Measurements from ENCODE around the gene ARFGEF3.
A peak's percentile ranks its signal among the peaks of the same experiment; 100 is the strongest.
"Not testable (repeated sequence)": the region's sequence is repeated elsewhere in the genome, so short reads cannot be mapped to it uniquely, and the experiment has no call there.

The ARFGEF3 gene

DNA sequence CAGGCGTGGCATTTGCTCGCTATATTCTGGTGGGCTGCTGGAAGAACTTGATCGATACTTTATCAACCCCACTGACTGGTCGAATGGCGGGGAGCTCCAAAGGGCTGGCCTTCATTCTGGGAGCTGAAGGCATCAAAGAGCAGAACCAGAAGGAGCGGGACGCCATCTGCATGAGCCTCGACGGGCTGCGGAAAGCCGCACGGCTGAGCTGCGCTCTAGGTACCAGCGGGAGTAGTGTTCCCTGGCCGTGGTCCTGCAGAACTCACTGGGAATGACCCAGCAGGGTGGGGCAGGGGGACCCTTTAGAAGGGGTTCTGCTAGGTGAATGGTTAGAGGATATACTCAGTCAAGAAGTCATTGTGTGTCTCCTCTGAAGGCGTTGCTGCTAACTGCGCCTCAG lies 125.0 kb downstream of the ARFGEF3 start:
- DNase-seq, result no peak

DNA sequence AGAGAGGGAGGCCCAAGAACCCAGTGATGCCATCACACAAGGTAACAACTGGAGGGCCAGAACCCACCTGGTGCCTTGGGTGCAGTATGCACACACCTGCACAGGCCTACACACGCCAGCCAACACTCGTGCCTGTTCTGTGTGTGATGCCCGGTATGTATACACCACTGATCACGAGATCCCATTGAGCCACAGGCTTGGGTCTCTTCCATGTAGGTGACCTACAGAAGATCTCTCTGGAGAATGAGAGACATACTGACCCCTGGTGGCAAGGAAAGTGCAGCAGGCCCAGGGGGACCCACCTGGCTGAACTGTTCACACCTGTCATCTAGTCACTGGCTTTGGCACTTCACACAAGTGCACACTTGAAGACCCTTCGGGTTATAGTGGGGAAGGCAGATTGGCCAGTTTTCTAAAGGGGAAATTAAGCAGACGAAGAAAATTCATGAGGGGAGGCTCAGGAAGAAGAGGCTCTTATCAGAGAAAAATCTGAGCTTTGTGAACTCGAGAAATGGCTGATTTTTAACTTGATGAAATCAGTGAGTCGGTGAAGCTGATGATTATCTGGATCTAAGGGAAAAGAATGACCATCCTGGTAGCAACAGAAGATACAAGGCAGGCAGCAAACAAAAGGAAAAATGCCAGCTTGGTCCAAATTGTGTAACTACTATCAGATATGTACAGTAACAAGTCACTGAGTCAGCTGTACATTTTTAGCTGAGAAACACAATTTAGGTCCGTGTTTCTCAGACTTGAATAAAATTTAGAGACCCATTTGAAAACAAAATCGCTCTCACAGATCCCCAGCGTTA lies 125.6 kb downstream of the ARFGEF3 start:
- DNase-seq, result peak in 1 of 2 experiments; percentile 11

DNA sequence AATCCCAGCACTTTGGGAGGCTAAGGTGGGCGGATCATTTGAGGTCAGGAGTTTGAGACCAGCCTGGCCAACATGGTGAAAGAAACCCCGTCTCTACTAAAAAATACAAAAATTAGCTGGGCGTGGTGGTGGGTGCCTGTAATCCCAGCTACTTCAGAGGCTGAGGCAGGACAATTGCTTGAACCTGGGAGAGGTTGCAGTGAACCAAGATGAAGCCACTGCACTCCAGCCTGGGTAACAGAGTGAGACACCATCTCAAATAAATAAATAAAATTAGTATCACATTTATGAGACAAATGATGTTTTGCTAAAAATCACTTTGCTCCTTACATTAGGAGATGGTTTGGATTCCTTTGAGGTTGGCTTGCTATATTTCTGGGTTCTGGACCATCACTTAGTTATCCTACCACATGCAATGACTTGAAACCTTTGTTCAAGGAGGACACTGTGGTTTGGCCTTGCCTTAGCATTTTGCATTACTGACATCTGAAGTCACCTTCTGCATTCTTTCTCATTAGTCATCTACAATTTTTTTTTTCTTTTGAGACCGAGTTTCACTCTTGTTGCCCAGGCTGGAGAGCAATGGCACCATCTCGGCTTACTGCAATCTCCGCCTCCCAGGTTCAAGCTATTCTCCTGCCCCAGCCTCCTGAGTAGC lies 126.8 kb downstream of the ARFGEF3 start:
- not testable (repeated sequence) for DNase-seq

DNA sequence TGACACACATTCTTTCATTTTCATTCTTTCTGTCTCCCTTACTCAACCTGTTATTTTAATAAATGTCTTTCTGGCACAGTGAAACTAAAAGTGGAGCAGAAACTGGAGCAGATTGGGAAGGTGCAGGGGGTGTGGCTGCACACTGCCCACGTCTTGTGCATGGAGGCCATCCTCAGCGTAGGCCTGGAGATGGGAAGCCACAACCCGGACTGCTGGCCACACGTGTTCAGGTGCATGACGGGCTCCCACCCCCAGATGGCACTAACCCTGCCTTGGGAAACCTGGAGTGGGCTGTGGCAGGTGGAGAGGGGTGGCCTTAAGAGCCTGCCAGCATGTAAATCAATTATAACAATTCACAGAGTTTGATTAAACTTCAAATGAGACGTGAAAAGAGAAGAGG lies 128.0 kb downstream of the ARFGEF3 start:
- no peak for DNase-seq

DNA sequence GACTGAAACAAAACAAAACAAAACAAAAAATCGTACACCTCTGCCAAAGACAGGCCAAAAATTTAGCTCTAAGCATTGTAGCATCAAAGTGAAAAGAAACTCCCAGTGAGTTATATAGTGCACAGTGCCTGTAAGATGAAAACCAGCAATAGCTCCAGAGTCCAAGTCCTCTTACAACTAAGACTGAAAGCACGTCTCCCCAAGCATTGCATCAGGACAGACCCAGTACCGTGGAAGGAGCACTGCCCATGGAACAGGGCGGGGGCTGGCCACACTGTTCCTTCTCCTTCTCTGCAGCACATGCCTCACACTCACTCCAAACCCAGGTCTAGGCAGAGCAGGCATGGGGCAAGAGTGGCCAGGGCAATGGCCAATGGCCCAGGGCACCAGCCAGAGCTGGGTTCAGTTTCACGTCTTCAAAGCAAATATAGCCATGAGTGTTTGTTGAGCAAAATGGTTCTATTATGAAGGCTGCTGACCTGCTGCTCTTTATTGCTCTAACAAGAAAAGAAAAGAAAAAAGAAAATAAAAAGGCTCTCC lies 128.8 kb downstream of the ARFGEF3 start:
- DNase-seq, result no peak

DNA sequence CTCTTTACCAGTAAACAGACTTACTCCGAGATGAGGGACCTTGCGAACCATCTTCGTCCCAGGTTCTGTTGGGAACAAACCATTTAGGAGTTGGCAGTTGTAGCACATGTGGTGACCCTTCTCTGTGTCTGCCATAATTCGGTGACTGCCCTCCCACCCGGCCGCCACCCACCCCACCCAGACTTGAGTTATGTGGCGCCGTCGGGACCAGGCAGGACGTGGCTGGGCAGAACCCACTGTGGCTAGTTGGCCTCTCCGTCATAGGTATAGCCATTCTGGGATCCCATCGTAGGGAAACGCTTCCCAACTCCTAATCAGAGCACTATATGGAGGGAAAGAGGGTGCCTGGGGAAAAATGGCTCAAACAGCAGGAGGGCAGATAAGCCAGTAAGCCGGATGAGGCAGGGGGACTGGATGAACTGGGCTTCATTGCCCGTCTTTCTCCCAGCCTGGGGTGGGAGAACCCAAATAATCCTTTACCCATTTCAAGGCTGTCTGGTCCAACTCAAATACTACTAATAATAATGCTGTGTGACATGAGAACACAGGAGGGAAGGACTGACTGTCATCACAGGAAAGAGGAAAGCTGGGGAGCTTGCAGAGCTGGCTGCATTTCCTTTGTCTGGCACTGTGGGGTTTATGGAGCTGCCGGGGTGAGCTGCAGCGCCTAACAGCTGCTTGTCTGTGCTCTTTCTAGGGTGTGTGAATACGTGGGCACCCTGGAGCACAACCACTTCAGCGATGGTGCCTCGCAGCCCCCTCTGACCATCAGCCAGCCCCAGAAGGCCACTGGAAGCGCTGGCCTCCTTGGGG lies 129.5 kb downstream of the ARFGEF3 start:
- no peak for DNase-seq

DNA sequence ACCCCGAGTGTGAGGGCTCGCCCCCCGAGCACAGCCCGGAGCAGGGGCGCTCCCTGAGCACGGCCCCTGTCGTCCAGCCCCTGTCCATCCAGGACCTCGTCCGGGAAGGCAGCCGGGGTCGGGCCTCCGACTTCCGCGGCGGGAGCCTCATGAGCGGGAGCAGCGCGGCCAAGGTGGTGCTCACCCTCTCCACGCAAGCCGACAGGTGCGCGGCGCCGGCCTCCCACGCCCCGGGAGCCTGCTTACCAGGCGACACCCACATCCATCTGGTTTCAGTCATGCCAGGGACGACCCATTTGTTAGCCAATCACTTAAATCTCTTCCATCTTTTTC lies 130.1 kb downstream of the ARFGEF3 start:
- no peak for DNase-seq

DNA sequence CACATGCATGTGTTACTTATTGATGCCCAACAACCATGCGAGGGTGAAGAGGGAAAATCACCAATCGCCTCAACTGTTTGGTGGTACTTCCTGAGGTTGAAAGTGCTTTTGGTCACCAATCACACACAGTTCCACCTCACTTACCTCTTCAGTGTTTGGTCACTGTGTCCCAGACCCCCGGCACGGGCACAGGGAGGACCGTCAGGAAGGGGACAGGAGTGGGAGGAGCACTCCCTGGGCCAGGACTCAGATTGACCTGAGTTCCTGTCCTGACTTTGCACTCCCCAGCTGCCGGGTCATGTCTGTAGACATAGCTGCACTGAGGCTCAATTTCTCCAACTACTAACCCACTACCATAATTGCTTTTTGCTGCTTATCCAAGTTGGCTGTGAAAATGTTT lies 130.7 kb downstream of the ARFGEF3 start:
- no peak for DNase-seq

DNA sequence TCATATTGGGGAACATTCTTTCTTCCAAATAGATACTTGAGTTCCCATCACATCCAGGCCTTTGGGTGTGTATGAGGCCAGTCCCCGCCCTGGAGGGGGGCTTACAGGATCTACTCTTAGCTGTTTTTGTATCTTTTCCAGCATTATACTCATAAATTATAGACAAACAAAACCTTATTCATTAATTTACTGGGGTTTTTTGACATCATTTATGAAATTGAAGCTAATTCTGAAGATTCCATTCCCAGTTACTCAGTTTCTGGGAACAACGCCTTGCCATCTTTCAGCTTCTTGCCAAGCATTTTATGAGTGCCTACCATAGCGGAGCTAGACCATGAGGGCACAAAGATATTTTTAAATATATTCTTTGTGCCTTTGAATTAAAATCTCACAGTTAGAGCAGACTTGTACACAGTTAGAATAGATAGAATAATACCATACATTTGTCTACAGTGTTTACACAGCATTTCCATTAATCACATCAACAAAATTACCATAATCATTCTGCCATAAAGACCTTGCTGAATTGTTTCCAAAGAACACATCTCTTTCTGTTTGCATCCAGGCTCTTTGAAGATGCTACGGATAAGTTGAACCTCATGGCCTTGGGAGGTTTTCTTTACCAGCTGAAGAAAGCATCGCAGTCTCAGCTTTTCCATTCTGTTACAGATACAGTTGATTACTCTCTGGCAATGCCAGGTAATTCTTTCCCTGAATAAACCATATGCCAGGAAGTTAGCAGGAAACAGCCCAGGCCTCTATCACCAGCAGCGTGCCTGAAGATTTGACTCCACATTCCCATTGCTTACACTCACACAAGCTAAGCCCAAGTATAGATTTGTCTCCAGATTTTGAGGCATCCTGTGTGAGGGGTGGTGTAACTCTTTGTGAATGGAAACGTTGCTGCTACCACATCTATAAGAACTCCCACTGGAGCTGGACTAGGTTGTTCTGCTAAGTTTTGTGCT lies 132.0 kb downstream of the ARFGEF3 start:
- DNase-seq, result no peak

DNA sequence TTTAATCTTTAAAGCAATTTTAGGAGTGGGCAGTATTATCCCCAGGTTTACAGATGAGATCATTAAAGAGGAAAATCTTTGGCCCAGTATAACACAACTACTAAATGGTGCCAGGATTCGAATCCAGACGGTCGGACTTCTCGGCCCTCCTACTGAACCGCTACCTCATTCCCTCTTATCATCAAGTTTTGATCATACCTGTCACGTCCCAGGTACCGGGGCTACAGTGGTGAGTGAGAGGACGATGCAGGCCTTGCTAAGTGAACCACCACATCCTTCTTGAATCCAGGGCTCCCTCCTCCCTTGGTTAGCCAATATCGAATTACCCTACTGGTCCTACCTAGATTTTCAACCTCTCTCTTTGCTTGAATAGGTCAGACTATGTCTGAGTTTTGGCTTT lies 134.6 kb downstream of the ARFGEF3 start:
- no peak for DNase-seq

DNA sequence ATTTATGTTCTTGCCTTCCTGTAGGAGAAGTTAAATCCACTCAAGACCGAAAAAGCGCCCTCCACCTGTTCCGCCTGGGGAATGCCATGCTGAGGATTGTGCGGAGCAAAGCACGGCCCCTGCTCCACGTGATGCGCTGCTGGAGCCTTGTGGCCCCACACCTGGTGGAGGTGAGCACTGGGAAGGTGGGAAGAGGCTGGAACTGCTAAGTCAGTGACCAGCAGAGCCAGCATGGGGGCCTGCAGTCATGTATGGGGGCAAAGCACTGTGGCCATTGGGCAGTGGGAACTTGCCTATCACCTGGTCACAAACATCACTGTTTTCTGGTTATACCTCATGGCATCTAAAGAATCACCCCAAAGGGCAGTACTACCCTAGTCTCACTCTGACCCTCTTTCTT lies 135.0 kb downstream of the ARFGEF3 start:
- DNase-seq, result no peak

DNA sequence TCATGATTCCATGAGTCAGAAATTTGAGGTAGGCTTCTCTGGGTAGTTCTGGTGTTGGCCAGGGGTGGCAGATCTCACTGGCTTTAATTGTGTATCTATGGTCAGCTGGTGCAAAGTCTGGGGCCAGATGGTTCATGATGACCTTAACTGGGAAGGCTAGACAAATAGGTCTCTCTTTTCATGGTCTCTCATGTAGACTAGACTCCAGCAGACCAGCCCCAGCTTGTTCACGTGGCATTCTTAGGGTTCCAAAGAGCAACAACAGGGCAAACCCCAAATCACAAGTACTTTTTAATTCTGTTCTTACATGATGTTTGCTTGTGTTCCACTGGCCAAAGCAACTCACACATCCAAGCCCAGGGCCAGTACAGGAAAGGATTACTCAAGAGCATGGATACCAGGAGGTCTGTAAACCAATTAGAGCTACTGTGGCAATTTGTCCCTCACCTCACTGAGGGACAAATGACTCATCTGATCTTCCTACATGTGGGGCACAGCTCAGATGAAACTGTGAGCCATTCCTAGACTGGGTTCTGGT lies 136.1 kb downstream of the ARFGEF3 start:
- no peak for DNase-seq

DNA sequence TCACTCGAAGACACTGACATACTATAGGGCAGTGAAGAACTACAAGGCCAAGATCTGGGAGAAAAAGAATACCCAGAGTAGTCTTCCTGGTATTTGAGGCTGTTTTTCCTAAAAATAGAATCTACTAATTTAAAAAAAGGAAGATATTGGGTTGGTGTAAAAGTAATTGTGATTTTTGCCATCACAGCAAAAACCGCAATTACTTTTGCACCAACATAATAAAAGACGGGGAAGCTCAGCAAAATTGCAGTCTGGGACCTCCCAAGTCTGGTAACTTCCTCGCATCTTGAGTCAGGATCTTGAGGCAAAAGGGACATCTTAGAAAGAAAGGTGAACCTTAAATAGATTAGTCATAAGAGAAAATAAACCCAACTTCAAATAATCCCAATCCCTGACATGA lies 138.7 kb downstream of the ARFGEF3 start:
- DNase-seq, result no peak

DNA sequence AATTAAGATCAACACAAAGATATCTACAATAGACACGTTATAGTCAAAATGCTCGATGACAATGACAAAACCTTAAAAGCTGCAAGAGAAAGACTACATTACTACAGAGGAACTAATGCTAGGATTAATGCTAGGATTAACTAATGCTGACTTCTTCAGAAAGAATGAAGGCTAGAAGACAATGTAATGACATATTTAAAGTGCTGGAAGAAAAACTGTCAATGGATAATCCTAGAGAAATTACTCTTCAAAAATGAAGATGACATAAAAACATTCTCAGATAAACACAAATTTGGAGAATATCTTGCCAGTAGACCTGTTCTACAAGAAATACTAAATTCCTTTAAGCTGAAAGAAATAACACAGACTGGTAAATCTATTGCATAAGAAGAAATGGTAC lies 140.8 kb downstream of the ARFGEF3 start:
- DNase-seq, result no peak

DNA sequence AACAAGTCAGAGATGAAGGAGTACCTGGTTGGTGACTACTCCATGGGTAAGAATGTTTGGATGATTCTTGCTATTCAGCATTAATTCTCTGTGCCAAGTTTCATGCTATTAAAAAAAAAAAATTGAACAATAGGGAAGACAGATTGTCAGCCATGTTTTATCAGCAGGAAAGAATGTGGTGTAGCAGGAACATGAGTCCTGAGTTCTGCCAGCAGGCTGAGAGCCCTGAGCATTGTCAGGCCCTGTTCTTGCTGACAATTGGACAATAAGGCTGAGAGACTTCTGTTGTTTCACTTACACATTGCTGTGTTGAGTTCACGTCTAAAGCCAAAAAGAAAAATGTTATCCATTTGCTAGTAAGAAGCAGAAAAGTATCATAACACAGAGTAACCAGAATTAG lies 145.6 kb downstream of the ARFGEF3 start:
- DNase-seq, result peak in 1 of 2 experiments; percentile 15

DNA sequence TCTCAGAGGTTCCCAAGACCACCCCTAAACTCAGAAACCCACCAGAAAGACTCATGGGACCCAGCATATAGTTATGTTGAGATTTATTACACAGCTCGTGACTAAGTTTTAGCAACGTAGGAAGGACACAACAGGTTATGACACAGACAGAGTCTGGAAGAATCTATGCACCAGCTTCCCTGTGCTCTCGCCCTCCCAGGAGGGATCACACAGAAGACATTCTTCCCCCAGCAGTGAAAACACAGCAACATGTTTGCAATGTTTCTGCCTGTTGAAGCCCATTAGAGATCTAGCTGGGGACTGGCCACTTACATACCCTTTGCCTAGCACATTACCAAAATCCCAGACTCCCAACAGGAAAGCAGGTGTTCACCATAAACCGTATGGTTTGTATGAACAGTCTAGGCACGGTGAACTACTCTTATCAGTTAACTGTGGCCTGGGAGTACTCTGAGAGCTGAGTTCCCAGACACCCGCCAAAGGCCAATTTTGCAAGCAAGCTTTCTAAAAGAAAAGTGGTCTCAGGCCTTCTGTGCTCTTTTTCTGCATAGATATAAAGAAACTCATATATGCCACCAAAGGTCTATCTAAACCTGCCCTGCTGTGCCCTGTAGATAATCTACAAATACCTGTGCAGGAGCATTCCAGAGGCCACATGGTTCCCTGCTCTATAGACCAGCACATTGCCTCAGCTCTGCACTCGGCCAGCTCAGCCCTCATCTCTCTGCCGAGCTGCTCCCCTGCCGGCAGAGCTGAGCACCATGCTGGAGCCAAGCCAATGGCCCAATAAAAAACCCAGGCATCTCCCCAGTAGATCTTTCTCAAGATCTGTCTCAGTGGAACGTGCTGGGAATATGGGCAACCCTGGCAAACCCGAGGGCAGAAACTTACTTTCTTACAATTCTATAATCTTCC lies 146.3 kb downstream of the ARFGEF3 start:
- DNase-seq, result peak in 1 of 2 experiments; percentile 40

DNA sequence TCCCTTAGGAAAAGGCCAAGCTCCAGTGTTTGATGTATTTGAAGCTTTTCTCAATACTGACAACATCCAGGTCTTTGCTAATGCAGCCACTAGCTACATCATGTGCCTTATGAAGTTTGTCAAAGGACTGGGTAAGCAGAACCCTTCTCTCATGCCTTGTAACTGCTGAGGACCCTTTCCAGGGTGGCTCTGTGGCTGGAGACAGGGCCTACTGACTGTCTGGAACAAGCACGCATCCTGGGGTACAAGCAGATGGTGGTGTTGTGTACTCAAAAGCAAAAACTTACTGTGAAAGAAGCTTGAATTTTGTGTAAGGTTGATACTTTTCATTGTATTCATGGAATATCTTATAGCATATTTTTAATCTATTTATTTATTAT lies 147.0 kb downstream of the ARFGEF3 start:
- no peak for DNase-seq

DNA sequence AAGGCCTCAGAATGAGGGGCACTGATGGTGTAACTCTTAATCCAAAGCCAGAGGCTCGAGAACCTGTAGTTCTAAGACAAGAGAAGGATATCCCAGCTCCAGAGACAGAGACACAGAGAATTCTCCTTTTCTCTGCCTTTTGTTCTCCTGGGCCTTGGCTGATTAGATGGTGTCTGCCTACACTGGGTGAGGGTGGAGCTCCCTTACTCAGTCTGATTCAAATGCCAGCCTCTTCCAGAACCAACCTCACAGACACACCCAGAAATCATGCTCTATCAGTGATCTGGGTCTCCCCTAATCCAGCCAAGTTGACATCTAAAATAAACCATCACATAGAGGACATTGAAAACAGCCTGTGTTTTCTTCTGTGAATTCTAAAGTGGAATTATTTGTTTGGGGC lies 148.0 kb downstream of the ARFGEF3 start:
- no peak for DNase-seq

DNA sequence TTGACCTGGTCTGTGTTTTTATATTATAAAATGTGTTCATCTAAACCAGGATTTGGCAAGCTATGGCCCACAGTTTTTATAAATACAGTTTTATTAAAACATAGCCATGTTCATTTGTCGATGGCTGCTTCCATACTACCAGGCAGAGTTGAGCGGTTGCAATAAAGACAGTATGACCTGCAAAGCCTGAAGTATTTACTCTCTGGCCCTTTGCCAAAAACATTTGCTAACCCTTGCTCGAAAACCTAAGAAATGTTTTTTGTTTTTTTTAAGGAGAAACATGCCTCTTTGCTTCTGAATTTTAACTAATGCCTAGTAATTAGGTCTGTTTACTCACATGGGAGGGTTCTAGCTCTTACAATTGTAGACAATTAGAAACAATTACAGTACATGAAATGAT lies 148.6 kb downstream of the ARFGEF3 start:
- no peak for DNase-seq

DNA sequence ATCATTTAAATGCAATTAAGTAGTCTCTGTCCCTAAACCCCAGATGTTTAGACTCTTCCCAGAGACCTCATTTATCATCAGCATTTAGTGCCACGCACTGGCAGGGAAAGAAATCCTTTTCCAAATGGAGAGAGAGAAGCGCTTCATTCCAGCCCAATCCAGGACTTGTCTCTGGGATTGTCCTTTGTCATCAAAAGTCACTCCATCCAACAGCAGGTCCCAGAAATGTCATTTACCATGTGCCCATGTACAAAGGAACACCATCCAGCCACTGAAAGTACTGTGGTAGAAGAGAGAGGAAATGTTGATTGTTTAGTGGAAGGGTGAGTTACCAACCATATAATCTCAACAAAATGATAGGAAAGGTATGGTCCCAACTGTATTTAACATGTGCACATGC lies 149.1 kb downstream of the ARFGEF3 start:
- no peak for DNase-seq

DNA sequence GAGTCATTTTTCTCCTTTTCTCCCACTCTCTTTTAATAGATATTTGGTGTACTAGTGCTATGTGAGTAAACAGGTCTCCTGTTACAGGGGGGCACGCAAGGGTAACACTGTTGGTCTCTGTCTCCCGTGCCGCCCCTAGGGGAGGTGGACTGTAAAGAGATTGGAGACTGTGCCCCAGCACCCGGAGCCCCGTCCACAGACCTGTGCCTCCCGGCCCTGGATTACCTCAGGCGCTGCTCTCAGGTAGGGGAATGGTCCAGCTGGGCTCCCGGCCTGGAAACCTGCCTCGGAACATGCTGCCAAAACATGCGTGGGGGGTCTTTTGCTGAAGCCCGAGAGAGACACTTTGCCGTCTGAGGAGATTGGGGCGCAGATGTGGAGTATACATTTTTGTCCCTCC lies 149.5 kb downstream of the ARFGEF3 start:
- no peak for DNase-seq

Measured in cerebellar nuclear complex (tissue), 1 donor.